K562 (cell line): ENCODE results near the gene IFIT5. TPM values are rescaled to one million over a fixed set of nuclear protein-coding genes. Genes with fewer than 3 reads are reported as not detected.

Source experiments
- GATAD2A ChIP-seq: fragments of 450-650 bp; IDR thresholded peaks from 2 replicates; pipeline ENCODE4 v1.6.1; 2017
- MEF2D ChIP-seq: conservative IDR thresholded peaks from 2 replicates; pipeline ENCODE4 v1.6.1; 2016; ENCODE audit warnings: low read depth, missing genetic modification characterization, missing compliant biosample characterization
- MIER1 ChIP-seq: fragments of 450-650 bp; IDR thresholded peaks from 2 replicates; pipeline ENCODE4 v1.6.1; 2016; ENCODE audit warnings: antibody characterized with exemption, mild to moderate bottlenecking, low read depth
- RAD21 ChIP-seq, 2 experiments: fragments of 250-450 bp in 1 of 2; fragments of 450-650 bp in 1 of 2; sonication (Bioruptor Pico) in 1 of 2; formaldehyde crosslinking in 1 of 2; IDR thresholded peaks in 1 of 2; conservative IDR thresholded peaks in 1 of 2; 2 replicates each; pipeline versions ENCODE4 v1.4.0 to v1.8.0; 2020 to 2022; ENCODE audit warnings: mild to moderate bottlenecking in 2 of 2, moderate library complexity in 1 of 2
- SIN3A ChIP-seq, 2 experiments: fragments of 150-350 bp in 1 of 2; IDR thresholded peaks; 2 replicates each; pipeline ENCODE4 v1.6.1; 2011 to 2016; ENCODE audit warnings: borderline replicate concordance in 2 of 2, low read depth in 2 of 2, low read length in 2 of 2, mild to moderate bottlenecking in 2 of 2, moderate library complexity in 2 of 2; ENCODE audit not compliant: control insufficient read depth in 1 of 2
- SIN3B ChIP-seq: fragments of 450-650 bp; IDR thresholded peaks from 2 replicates; pipeline ENCODE4 v1.6.1; 2017; ENCODE audit warnings: low read depth, mild to moderate bottlenecking, moderate library complexity
- SMAD2 ChIP-seq: fragments of 150-350 bp; IDR thresholded peaks from 2 replicates; pipeline ENCODE4 v1.6.1; 2014; ENCODE audit warnings: low read depth, mild to moderate bottlenecking, low read length
- THRA ChIP-seq: fragments of 450-650 bp; IDR thresholded peaks from 2 replicates; pipeline ENCODE4 v1.6.1; 2017; ENCODE audit warnings: mild to moderate bottlenecking, moderate library complexity
- ZZZ3 ChIP-seq: fragments of 450-650 bp; IDR thresholded peaks from 2 replicates; pipeline ENCODE4 v1.6.1; 2016; ENCODE audit warnings: antibody characterized with exemption, mild to moderate bottlenecking, moderate library complexity
- polyA plus RNA-seq, 8 experiments: library from polyadenylated mRNA; depleted of rRNA in 4 of 8; stranded (reverse) in 5 of 8; unstranded in 3 of 8; fragments of >200 nt; fragmentation: Nextera tagmentation in 2 of 8; fragmentation: Illumina TruSeq in 1 of 8; extraction: Ambion mirVana in 2 of 8; extraction: Trizol in 1 of 8; gene quantifications; 2 replicates each; pipeline versions ENCODE4 v1.2.1 to v1.2.3, GENCODE V29; 2011 to 2014; ENCODE audit warnings: inconsistent platforms in 1 of 8, missing spikeins in 1 of 8
- total RNA-seq, 7 experiments: library from RNA; depleted of rRNA in 6 of 7; stranded (reverse); fragments of >200 nt in 6 of 7; fragmentation: Illumina TruSeq in 2 of 7; extraction: Trizol in 2 of 7; gene quantifications; 2 replicates each; pipeline versions ENCODE4 v1.2.1 to v1.2.3, GENCODE V29; 2011 to 2021; ENCODE audit warnings: low replicate concordance in 1 of 7
- TF ChIP-seq, protein P1 (sequence below): IDR thresholded peaks from 3 replicates; pipeline ENCODE4 v1.6.1; 2011; ENCODE audit warnings: borderline replicate concordance, mild to moderate bottlenecking; ENCODE audit not compliant: insufficient read length, insufficient read depth

The IFIT5 gene
- total and polyA plus RNA-seq, 9 of the 15 experiments (the other 6 are each of a cell fraction or from before 2014, with no cell fraction given): 0.04 to 0.11 (median 0.06) TPM; not detected in 5

DNA sequence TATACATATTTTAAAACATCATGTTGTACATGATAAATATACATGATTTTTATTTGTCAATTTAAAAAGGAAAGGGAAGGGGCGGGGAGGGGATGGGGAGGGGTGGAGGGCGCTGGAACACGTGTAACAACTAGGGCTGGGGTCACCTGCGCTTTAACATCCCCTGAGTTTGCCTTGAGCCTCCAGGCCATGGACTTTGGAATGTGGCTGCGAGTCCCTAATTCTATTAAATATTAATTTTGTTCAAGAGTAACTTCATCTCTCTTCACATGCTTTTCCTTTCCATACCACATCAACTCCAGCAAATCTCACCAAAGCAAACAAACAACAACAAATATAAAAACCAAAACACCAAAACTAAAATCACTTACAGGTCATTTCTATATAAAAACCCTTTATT lies 10.6 kb downstream of the IFIT5 start (continued):
- no peak for TF ChIP-seq THRA
- TF ChIP-seq SIN3A (IDR thresholded peaks at IDR 0.05; ENCODE audit: borderline replicate concordance in 2 of 2, control insufficient read depth in 1 of 2, low read depth in 2 of 2, low read length in 2 of 2): no peak
- no peak for TF ChIP-seq RAD21 (CRISPR knock-in tag; conservative IDR thresholded peaks at IDR 0.05 in 1 of 2, IDR thresholded peaks at IDR 0.05 in 1 of 2)
- TF ChIP-seq ZZZ3: no peak
- TF ChIP-seq MIER1: no peak
- TF ChIP-seq, protein P1, sequence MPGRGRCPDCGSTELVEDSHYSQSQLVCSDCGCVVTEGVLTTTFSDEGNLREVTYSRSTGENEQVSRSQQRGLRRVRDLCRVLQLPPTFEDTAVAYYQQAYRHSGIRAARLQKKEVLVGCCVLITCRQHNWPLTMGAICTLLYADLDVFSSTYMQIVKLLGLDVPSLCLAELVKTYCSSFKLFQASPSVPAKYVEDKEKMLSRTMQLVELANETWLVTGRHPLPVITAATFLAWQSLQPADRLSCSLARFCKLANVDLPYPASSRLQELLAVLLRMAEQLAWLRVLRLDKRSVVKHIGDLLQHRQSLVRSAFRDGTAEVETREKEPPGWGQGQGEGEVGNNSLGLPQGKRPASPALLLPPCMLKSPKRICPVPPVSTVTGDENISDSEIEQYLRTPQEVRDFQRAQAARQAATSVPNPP: no peak
- no peak for TF ChIP-seq SMAD2
- TF ChIP-seq GATAD2A: no peak
- no peak for TF ChIP-seq MEF2D (tag)
- no peak for TF ChIP-seq SIN3B
